OCI-LY3 (cell line): Measurements from ENCODE around the gene GLMN.

Experiments used
- CTCF ChIP-seq: fragments of 200-600, 300-600 bp; sonication (generic); IDR thresholded peaks from 2 replicates; pipeline ENCODE4 v1.5.1; 2014; ENCODE audit warnings: antibody characterized with exemption, low read length, low read depth
- EZH2phosphoT487 ChIP-seq: fragments of 200-600 bp; shearing (Covaris generic); IDR thresholded peaks from 2 replicates; pipeline ENCODE4 v1.6.1; 2018; ENCODE audit warnings: antibody characterized with exemption, mixed run types, low read depth

- TF ChIP-seq CTCF (no peak), EZH2phosphoT487 (no peak)
Observed at GRCh38 chr1:92244376-92244775, 54.4 kb downstream of the GLMN start.
